CD4-positive, alpha-beta T cell treated with Interleukin-10 for 1 hour (primary cell): ENCODE data around the gene RUBCN.
"Not testable (repeated sequence)": the region's sequence is repeated elsewhere in the genome, so short reads cannot be mapped to it uniquely, and the experiment has no call there.

ENCODE experiments used
- DNase-seq: peaks from one replicate; pipeline ENCODE4 v3.0.0-alpha.2; 2020

Gene RUBCN

GRCh38 chr3:197654998-197655330, 81.7 kb downstream of the RUBCN start:
- not testable (repeated sequence) for DNase-seq

- peak; percentile 41 for DNase-seq
Measured at GRCh38 chr3:197654090-197654997, 82.4 kb downstream of the RUBCN start.

GRCh38 chr3:197652860-197653259, 83.8 kb downstream of the RUBCN start:
- DNase-seq: not testable (repeated sequence)

GRCh38 chr3:197647649-197648048, 89.1 kb downstream of the RUBCN start:
- not testable (repeated sequence) for DNase-seq

- not testable (repeated sequence) for DNase-seq
Measured at GRCh38 chr3:197647191-197647590, 89.5 kb downstream of the RUBCN start.

- not testable (repeated sequence) for DNase-seq
Measured at GRCh38 chr3:197646294-197646693, 90.4 kb downstream of the RUBCN start.

GRCh38 chr3:197637556-197637955, 99.1 kb downstream of the RUBCN start:
- not testable (repeated sequence) for DNase-seq

- peak; percentile 13 for DNase-seq
Measured at GRCh38 chr3:197631989-197632388, 104.7 kb downstream of the RUBCN start.

- not testable (repeated sequence) for DNase-seq
Measured at GRCh38 chr3:197630766-197631165, 105.9 kb downstream of the RUBCN start.

- not testable (repeated sequence) for DNase-seq
Measured at GRCh38 chr3:197629286-197629685, 107.4 kb downstream of the RUBCN start.

- peak; percentile 92 for DNase-seq
Measured at GRCh38 chr3:197627772-197628523, 108.8 kb downstream of the RUBCN start.

GRCh38 chr3:197627158-197627771, 109.4 kb downstream of the RUBCN start:
- not testable (repeated sequence) for DNase-seq

- DNase-seq: not testable (repeated sequence)
Measured at GRCh38 chr3:197626404-197627157, 110.1 kb downstream of the RUBCN start.

- DNase-seq: not testable (repeated sequence)
Measured at GRCh38 chr3:197621478-197621877, 115.2 kb downstream of the RUBCN start.
